AG04450 (cell line): ENCODE measurements around the gene GOLM1. TPM values are rescaled to one million over a fixed set of nuclear protein-coding genes. Genes with fewer than 3 reads are reported as not detected.

Experiments
- CTCF ChIA-PET: fragments of 300-600, 350-600 bp; formaldehyde crosslinking; extraction: SDS; loops from one replicate; lab custom pipeline; 2022; ENCODE audit warnings: antibody characterized with exemption, inconsistent platforms; lab: Charles Lee
- POLR2A ChIA-PET: fragments of 350-600 bp; formaldehyde crosslinking; extraction: SDS; loops from one replicate; lab custom pipeline; 2021; ENCODE audit warnings: antibody characterized with exemption, inconsistent platforms; lab: Yijun Ruan, JAX
- DNase-seq: peaks from one replicate; pipeline ENCODE4 v3.0.0-alpha.2; 2011; ENCODE audit warnings: low read depth, low spot score
- H3K27ac ChIP-seq: one replicate; pipeline ENCODE4 v1.5.1; 2012; ENCODE audit warnings: low read depth, low read length, control low read depth
- H3K27me3 ChIP-seq: one replicate; pipeline ENCODE4 v1.6.0; 2012; ENCODE audit warnings: low read length; ENCODE audit not compliant: control insufficient read depth, insufficient read depth
- H3K4me3 ChIP-seq: 2 replicates; pipeline ENCODE4 v1.5.1; 2011; ENCODE audit warnings: mild to moderate bottlenecking, low read depth, low read length, control low read depth
- H3K9me3 ChIP-seq: 2 replicates; pipeline ENCODE4 v1.5.1; 2012; ENCODE audit warnings: low read length; ENCODE audit not compliant: control insufficient read depth, insufficient read depth
- polyA plus RNA-seq: library from polyadenylated mRNA; depleted of rRNA; stranded (reverse); fragments of >200 nt; gene quantifications from 2 replicates; pipeline ENCODE4 v1.2.3, GENCODE V29; 2011
- TF ChIP-seq, protein P1 (sequence below): IDR thresholded peaks from 2 replicates; pipeline ENCODE4 v1.5.1; 2011; ENCODE audit warnings: low read depth, low read length, control low read depth, inconsistent platforms

Gene GOLM1
- polyA plus RNA-seq, 1 experiment = 75.0 TPM

DNA sequence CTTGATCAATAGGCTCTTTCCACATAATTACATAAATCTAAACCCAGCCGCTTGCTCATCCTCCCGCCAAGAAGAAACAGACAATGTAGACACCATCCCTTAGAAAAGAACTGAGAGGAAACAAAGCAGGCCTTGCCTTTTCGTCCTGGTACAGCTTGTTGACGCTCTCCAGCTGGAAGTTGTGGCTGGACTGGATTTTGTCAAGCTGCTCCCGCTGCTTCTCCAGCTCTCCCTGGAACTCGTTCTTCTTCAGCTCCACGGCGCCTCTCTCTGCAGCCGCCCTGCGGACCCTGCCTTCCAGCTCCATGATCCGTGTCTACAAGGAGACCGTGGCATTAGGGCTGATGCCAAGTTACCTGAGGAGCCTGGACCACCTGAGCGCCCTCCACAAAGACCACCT is 22.1 kb downstream of the GOLM1 start:
- Histone ChIP-seq H3K9me3 (no peaks in the 10 kb centered on the region), H3K27ac (no peak overlapping the region), H3K27me3 (no peaks in the 10 kb centered on the region), H3K4me3 (no peak overlapping the region)
- ChIA-PET POLR2A (no interaction called here), CTCF (interaction anchor here (0.9 kb wide), 1 partner anchor 125 kb away, joined by 4 read pairs; no protein-coding TSS in a partner anchor)
- DNase-seq = no peak
- TF ChIP-seq, protein P1, sequence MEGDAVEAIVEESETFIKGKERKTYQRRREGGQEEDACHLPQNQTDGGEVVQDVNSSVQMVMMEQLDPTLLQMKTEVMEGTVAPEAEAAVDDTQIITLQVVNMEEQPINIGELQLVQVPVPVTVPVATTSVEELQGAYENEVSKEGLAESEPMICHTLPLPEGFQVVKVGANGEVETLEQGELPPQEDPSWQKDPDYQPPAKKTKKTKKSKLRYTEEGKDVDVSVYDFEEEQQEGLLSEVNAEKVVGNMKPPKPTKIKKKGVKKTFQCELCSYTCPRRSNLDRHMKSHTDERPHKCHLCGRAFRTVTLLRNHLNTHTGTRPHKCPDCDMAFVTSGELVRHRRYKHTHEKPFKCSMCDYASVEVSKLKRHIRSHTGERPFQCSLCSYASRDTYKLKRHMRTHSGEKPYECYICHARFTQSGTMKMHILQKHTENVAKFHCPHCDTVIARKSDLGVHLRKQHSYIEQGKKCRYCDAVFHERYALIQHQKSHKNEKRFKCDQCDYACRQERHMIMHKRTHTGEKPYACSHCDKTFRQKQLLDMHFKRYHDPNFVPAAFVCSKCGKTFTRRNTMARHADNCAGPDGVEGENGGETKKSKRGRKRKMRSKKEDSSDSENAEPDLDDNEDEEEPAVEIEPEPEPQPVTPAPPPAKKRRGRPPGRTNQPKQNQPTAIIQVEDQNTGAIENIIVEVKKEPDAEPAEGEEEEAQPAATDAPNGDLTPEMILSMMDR = no peak

DNA sequence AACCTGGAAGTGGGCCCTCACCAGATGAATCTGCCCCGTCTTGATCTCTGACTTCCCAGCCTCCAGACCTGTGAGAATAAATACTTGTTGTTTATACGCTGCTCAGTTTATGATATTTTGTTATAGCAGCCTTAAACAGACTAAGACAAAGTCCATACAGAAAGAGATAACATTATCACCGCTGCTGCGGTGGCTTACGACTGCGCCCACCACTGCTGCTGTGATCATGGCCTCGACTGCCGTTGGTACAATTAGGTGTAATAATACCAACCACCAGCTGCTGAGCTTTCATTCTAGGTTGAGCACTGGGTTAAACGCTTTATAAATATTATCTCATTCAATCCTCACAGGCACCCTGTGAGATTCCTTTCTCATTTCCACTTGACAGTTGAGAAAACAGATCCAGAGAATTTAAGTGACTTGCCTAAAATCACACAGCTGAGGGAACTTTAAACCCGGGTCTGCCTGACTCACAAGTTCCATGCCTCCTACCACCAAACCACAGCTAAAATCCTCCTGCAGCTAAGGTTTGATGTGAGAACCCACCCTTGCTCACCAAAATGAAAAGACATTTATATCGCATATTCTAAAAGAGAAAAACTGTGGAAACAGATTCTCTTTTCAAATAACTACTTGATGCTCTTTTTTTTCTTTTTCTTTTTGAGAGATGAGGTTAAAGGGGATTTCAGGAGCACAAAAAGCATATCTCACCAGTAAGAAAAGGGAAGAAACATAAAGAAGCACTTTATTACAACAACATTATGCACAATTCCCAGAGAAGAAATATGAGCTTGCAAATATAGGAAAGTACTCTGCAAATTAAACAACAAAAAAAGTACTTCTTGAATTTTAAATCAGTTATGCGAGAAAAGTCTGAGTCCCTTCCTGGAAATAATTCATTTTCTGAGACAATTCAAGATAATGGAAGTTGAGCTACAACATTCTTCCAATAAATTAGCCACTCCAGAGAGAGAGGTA is 23.9 kb downstream of the GOLM1 start:
- TF ChIP-seq, protein P1 = no peak
- no peaks in the 10 kb centered on the region for H3K27me3 ChIP-seq
- ChIA-PET POLR2A (no interaction called here), CTCF (interaction anchor here (0.7 kb wide), 1 partner anchor 43 kb away, joined by 7 read pairs; no protein-coding TSS in a partner anchor)
- no peak for DNase-seq
- H3K9me3 ChIP-seq = no peaks in the 10 kb centered on the region
- no peak overlapping the region for H3K4me3 ChIP-seq
- no peak overlapping the region for H3K27ac ChIP-seq

DNA sequence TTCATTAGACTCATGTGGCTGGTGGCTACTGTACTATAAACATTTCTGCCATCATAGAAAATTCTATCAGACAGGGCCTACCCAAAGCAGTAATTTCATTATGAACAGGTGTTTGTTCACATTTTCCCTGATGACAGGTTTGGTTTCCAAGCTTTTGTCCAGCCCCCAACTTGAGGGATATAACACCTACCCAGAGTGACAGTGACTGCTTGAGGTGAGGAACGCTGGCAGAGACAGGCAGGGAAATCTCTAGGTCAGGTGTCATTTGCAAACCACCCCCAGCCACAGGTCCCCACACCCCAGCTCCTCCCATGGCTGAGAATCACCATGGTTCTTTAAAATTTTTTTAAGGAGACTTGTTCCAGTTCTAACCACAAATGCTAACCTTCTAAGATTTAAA is 25.5 kb downstream of the GOLM1 start:
- Histone ChIP-seq H3K27ac (no peak overlapping the region), H3K4me3 (no peak overlapping the region), H3K9me3 (no peaks in the 10 kb centered on the region), H3K27me3 (no peaks in the 10 kb centered on the region)
- CTCF ChIA-PET = no interaction called here
- TF ChIP-seq, protein P1 = no peak
- POLR2A ChIA-PET = no interaction called here
- DNase-seq = no peak

DNA sequence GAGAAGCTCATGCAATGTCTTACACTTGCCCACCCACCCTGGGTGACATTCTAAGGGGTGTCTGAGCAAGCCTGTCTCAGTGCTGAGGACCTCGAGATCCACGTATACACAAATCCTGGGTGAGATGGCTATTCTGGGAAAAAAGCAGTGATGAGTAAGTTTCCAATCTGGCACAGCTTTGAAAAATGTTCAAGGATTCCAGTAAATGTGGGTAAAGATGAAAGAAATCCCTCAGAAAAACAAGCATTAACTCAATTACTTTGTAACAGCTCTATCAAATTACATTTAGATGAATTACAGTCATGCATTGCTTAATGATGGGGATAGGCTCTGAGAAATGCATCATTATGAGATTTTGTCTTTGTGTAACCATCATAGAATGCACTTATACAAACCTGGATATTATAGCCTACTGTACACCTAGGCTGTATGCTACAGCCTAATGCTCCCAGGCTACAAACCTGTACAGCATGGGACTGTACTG is 26.9 kb downstream of the GOLM1 start:
- CTCF ChIA-PET = interaction anchor here (0.5 kb wide), 1 partner anchor 62 kb away, joined by 5 read pairs; no protein-coding TSS in a partner anchor
- POLR2A ChIA-PET = no interaction called here
- H3K27me3 ChIP-seq = no peaks in the 10 kb centered on the region
- H3K27ac ChIP-seq = peak overlapping the region; percentile 58
- peak; percentile 11 for DNase-seq
- no peak overlapping the region for H3K4me3 ChIP-seq
- TF ChIP-seq, protein P1 = no peak
- no peaks in the 10 kb centered on the region for H3K9me3 ChIP-seq

DNA sequence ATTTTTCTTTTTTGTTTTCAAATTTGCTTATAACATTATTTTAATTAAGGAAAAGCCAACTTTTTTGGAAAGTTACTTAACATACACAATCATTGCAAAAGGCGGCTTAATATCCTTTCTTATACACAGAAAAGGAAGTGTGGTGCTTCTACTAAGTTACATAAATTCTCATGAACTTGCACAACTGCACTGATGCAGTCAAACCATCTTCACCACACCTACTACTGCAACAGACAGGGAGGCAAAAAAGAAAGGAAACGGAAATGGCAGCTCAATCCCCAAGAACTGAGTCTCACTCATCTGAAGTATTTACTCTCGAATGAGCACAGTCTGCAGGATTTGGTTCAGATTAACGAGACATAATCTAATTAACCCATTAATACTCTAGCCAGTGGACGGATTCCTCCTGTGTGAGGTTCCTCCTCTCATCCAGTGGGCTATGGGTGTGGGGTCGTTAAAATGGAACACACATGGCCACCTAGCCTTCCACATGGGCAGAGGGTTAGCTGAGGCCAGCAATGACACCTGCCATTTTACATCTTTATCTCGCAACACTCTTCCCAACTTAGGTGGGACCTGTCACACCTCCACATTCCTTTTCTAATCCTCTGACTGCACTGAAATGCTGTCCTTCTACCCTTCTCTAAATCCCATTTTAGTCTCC is 30.0 kb downstream of the GOLM1 start:
- ChIA-PET POLR2A (no interaction called here), CTCF (no interaction called here)
- H3K27ac ChIP-seq = no peak overlapping the region

More for the DNA sequence above, 30.0 kb downstream of the GOLM1 start:
- no peaks in the 10 kb centered on the region; the same call in 1 of the 2 replicates for H3K9me3 ChIP-seq
- no peak overlapping the region for H3K4me3 ChIP-seq
- TF ChIP-seq, protein P1 = no peak
- H3K27me3 ChIP-seq = no peaks in the 10 kb centered on the region
- DNase-seq = no peak
